CD14-positive monocyte (primary cell): ENCODE results near the gene MLX. TPM values are rescaled to one million over a fixed set of nuclear protein-coding genes. Genes with fewer than 3 reads are reported as not detected.

Experiments used
- DNase-seq, 3 donors: peaks; one replicate each; pipeline ENCODE4 v3.0.0-alpha.2; 2011 to 2022
- H2AFZ ChIP-seq: 2 replicates; pipeline ENCODE4 v1.6.0; 2012; ENCODE audit warnings: mild to moderate bottlenecking, low read depth, low read length, inconsistent platforms; ENCODE audit not compliant: insufficient read depth, poor library complexity, severe bottlenecking
- H3K27ac ChIP-seq, 2 donors: 1 replicate in 1 of 2; 2 replicates in 1 of 2; pipeline ENCODE4 v1.5.1; 2012 to 2013; ENCODE audit warnings: low read length in 2 of 2, control low read depth in 1 of 2, inconsistent platforms in 1 of 2, low read depth in 1 of 2, mild to moderate bottlenecking in 1 of 2
- H3K27me3 ChIP-seq, 2 donors: one replicate each; pipeline versions ENCODE4 v1.6.0 to v1.6.1; 2011 to 2013; ENCODE audit warnings: low read length in 2 of 2; ENCODE audit not compliant: control insufficient read depth in 2 of 2, insufficient read depth in 2 of 2
- H3K36me3 ChIP-seq, 2 donors: replicated peaks in 1 of 2; 1 replicate in 1 of 2; 2 replicates in 1 of 2; pipeline versions ENCODE4 v1.5.1 to v1.6.1; 2012 to 2013; ENCODE audit warnings: low read length in 2 of 2, control low read depth in 1 of 2, inconsistent platforms in 1 of 2, mild to moderate bottlenecking in 1 of 2; ENCODE audit not compliant: insufficient read depth in 2 of 2, control insufficient read depth in 1 of 2
- H3K4me1 ChIP-seq, 2 donors: 1 replicate in 1 of 2; 2 replicates in 1 of 2; pipeline versions ENCODE4 v1.5.1 to v1.6.1; 2012 to 2013; ENCODE audit warnings: low read length in 2 of 2, control low read depth in 1 of 2, inconsistent platforms in 1 of 2, mild to moderate bottlenecking in 1 of 2, moderate library complexity in 1 of 2; ENCODE audit not compliant: insufficient read depth in 2 of 2, control insufficient read depth in 1 of 2
- H3K4me2 ChIP-seq: replicated peaks from 2 replicates; pipeline ENCODE3; 2012; ENCODE audit warnings: low read length, moderate library complexity, mild to moderate bottlenecking; ENCODE audit not compliant: poor library complexity, severe bottlenecking; ENCODE audit errors: extremely low read depth
- H3K4me3 ChIP-seq, 3 experiments: fragments of 200-600 bp in 1 of 3; sonication (generic) in 1 of 3; replicated peaks in 1 of 3; 1 replicate in 2 of 3; 2 replicates in 1 of 3; pipeline ENCODE4 v1.5.1; 2011 to 2013; ENCODE audit warnings: low read length in 3 of 3, mild to moderate bottlenecking in 3 of 3, control low read depth in 2 of 3, low read depth in 2 of 3, inconsistent platforms in 1 of 3, moderate library complexity in 1 of 3
- H3K79me2 ChIP-seq: 2 replicates; pipeline ENCODE4 v1.6.0; 2012; ENCODE audit warnings: mild to moderate bottlenecking, control low read depth, inconsistent platforms, low read length, moderate library complexity; ENCODE audit not compliant: insufficient read depth
- H3K9ac ChIP-seq: 2 replicates; pipeline ENCODE4 v1.6.0; 2017; ENCODE audit warnings: low read length, mild to moderate bottlenecking; ENCODE audit not compliant: insufficient read depth, poor library complexity, severe bottlenecking
- H3K9me3 ChIP-seq, 2 donors: replicated peaks in 1 of 2; 1 replicate in 1 of 2; 2 replicates in 1 of 2; pipeline versions ENCODE4 v1.5.1 to v1.6.1; 2012 to 2013; ENCODE audit warnings: low read length in 2 of 2, control low read depth in 1 of 2; ENCODE audit not compliant: control insufficient read depth in 1 of 2, insufficient read depth in 1 of 2
- H4K20me1 ChIP-seq: 2 replicates; pipeline ENCODE4 v1.6.0; 2012; ENCODE audit warnings: mild to moderate bottlenecking, low read length, control low read depth, moderate library complexity; ENCODE audit not compliant: insufficient read depth
- H3K27ac Mint-ChIP-seq, 7 donors: one replicate each; pipeline ENCODE4 v1.8.0; 2020; ENCODE audit warnings: mild to moderate bottlenecking in 7 of 7, mixed read lengths in 7 of 7, moderate library complexity in 6 of 7, inconsistent platforms in 2 of 7
- H3K27me3 Mint-ChIP-seq, 3 donors: one replicate each; pipeline ENCODE4 v1.8.0; 2021 to 2022; ENCODE audit warnings: low read depth in 3 of 3, mild to moderate bottlenecking in 3 of 3, mixed read lengths in 3 of 3, moderate library complexity in 3 of 3, inconsistent platforms in 1 of 3
- H3K36me3 Mint-ChIP-seq, 2 donors: one replicate each; pipeline ENCODE4 v1.8.0; 2020; ENCODE audit warnings: mixed read lengths in 2 of 2, inconsistent platforms in 1 of 2, mild to moderate bottlenecking in 1 of 2
- H3K4me1 Mint-ChIP-seq: one replicate; pipeline ENCODE4 v1.8.0; 2020; ENCODE audit warnings: mild to moderate bottlenecking, mixed read lengths
- H3K4me3 Mint-ChIP-seq, 2 donors: one replicate each; pipeline ENCODE4 v1.8.0; 2020; ENCODE audit warnings: mild to moderate bottlenecking in 2 of 2, mixed read lengths in 2 of 2, moderate library complexity in 1 of 2
- H3K9me3 Mint-ChIP-seq, 7 donors: one replicate each; pipeline ENCODE4 v1.8.0; 2020 to 2022; ENCODE audit warnings: mixed read lengths in 7 of 7, mild to moderate bottlenecking in 6 of 7, moderate library complexity in 6 of 7, inconsistent platforms in 2 of 7
- WGBS: methylation state at CpG from one replicate; pipeline ENCODE4 v1.1.5; 2013; ENCODE audit warnings: missing lambda C conversion rate; ENCODE audit not compliant: insufficient coverage; 5-methylcytosine and 5-hydroxymethylcytosine counted together
- intact Hi-C, 2 donors: fragments of 100-400 bp; cut with micrococcal nuclease; formaldehyde crosslinking; loops; one replicate each; pipeline versions ENCODE4 v1.15.0 to v1.15.1; 2023
- polyA minus RNA-seq: library from RNA; depleted of rRNA, polyadenylated mRNA; stranded (reverse); fragments of >200 nt; gene quantifications from 2 replicates; pipeline ENCODE4 v1.2.3, GENCODE V29; 2012
- polyA plus RNA-seq, 3 donors: library from polyadenylated mRNA; depleted of rRNA in 1 of 3; unstranded in 2 of 3; stranded (reverse) in 1 of 3; fragments of 300-500 nt in 2 of 3; fragments of >200 nt in 1 of 3; fragmentation: Illumina TruSeq in 2 of 3; gene quantifications; 1 replicate in 2 of 3; 2 replicates in 1 of 3; pipeline ENCODE4 v1.2.3, GENCODE V29; 2012 to 2021
- total RNA-seq, 12 experiments: library from RNA in 1 of 12; stranded (reverse) in 1 of 12; fragments of 120-200 nt in 1 of 12; gene quantifications; one replicate each; pipeline ENCODE4 v1.2.4 and lab custom pipeline; 2013 to 2026; ENCODE audit warnings: mixed read lengths in 6 of 12, inconsistent platforms in 1 of 12
- TF ChIP-seq, protein P1 (sequence below): fragments of 200-600 bp; IDR thresholded peaks from one replicate; pipeline ENCODE4 v1.8.0; 2022; ENCODE audit warnings: antibody characterized with exemption, mild to moderate bottlenecking

MLX gene, protein sequence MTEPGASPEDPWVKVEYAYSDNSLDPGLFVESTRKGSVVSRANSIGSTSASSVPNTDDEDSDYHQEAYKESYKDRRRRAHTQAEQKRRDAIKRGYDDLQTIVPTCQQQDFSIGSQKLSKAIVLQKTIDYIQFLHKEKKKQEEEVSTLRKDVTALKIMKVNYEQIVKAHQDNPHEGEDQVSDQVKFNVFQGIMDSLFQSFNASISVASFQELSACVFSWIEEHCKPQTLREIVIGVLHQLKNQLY
- total RNA-seq (2013), result 44.7 TPM
- 100 to 1,000 TPM in 1 of 3 donors, 10 to 100 TPM in 2; 61.4 to 106 (median 63.5) TPM for polyA plus RNA-seq
- polyA minus RNA-seq, result 21.6 and 41.2 TPM in 2 replicates
- total RNA-seq (lab: John Stamatoyannopoulos, UW), result 13.1 to 41.4 (median 36.7) reads per million in 11 experiments

DNA sequence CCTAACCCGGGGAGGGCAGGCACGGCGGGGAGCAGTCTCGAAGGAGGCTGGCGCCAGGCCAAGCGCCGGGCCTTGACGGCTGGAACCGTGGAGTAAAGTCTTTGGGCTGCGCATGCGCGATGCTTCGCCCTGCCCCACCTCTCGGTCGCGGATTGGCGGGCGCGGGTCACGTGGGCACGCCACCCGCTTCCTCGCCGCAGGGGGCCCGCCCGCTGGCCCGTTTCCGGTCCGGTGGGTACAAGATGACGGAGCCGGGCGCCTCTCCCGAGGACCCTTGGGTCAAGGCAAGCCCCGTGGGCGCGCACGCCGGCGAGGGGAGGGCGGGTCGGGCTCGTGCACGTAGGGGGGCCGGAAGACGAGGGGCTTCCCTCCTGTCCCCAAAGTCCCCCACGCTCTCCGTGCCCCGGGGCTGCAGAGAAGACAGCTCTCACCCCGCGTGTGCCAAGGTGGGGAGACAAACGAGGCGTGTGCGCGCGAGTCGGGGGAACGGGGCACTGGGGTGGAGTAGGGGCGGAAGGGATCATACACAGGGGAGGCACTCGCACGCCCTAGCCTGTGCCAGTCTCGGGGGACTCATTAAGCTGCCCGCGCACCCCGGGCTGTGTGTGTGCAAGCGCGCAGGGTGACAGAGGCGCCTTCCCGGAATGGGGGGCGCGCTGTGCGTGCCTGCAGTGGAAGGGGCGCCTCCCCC is at the start of gene MLX:
MLX (plus strand) TSS at position 218 of the 691 bp plus-strand sequence; CDS start at position 243, 25 bp downstream.
- peak; percentile 88 to 94 (median 90) for DNase-seq

More for the DNA sequence above, at the start of gene MLX:
- H3K79me2 ChIP-seq, result peaks cover 74% of the 10 kb centered on the region
- TF ChIP-seq, protein P1, sequence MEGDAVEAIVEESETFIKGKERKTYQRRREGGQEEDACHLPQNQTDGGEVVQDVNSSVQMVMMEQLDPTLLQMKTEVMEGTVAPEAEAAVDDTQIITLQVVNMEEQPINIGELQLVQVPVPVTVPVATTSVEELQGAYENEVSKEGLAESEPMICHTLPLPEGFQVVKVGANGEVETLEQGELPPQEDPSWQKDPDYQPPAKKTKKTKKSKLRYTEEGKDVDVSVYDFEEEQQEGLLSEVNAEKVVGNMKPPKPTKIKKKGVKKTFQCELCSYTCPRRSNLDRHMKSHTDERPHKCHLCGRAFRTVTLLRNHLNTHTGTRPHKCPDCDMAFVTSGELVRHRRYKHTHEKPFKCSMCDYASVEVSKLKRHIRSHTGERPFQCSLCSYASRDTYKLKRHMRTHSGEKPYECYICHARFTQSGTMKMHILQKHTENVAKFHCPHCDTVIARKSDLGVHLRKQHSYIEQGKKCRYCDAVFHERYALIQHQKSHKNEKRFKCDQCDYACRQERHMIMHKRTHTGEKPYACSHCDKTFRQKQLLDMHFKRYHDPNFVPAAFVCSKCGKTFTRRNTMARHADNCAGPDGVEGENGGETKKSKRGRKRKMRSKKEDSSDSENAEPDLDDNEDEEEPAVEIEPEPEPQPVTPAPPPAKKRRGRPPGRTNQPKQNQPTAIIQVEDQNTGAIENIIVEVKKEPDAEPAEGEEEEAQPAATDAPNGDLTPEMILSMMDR, result no peak
- H3K27me3 ChIP-seq, result no peaks in the 10 kb centered on the region
- peaks cover 36% of the 10 kb centered on the region for H3K4me1 Mint-ChIP-seq
- H3K27ac Mint-ChIP-seq, result peak within 1 kb of the TSS; percentile 85 to 97 (median 95)
- peak within 1 kb of the TSS; percentile 84 for H2AFZ ChIP-seq
- H3K4me1 ChIP-seq, result peaks cover 39 to 51% of the 10 kb centered on the region in 2 donors
- H3K4me2 ChIP-seq, result peak within 1 kb of the TSS; percentile 78
- peak within 1 kb of the TSS; percentile 94 to 97 (median 97) for H3K4me3 ChIP-seq
- H3K27ac ChIP-seq, result peak within 1 kb of the TSS; percentile 84 to 94
- peaks cover 0 to 1% (median 0%) of the 10 kb centered on the region in 3 donors for H3K27me3 Mint-ChIP-seq
- H3K36me3 Mint-ChIP-seq, result peaks cover 58 to 67% of the 10 kb centered on the region in 2 donors
- H3K36me3 ChIP-seq, result peaks cover 56 to 65% of the 10 kb centered on the region in 2 donors
- H3K9me3 Mint-ChIP-seq, result no peaks in the 10 kb centered on the region
- intact Hi-C loops, result loop anchor here (1.0 to 5.0 kb wide), 3 partner anchors 10 to 430 kb away; partner anchors contain the start of genes PSMC3IP (in 1 of the 2), RETREG3 (in 1 of the 2), RPL27 (in 1 of the 2) and TUBG1 (in 1 of the 2)
- H3K9ac ChIP-seq, result peak within 1 kb of the TSS; percentile 92
- WGBS, result under 1% methylated on average over 58 of the region's 72 CpGs
- H3K4me3 Mint-ChIP-seq, result peak within 1 kb of the TSS; percentile 93 to 96
- peaks cover 66% of the 10 kb centered on the region for H4K20me1 ChIP-seq
- H3K9me3 ChIP-seq, result no peaks in the 10 kb centered on the region
